ENCODE results near the gene SREK1. TPM values are rescaled to one million over a fixed set of nuclear protein-coding genes. Genes with fewer than 3 reads are reported as not detected.
"Not testable (repeated sequence)": the region's sequence is repeated elsewhere in the genome, so short reads cannot be mapped to it uniquely, and the experiment has no call there.

Gene SREK1
- total RNA-seq, 2 experiments from 2014 or later = 50.9 to 54.1 TPM

GRCh38 chr5:66197764-66198405 is 53.8 kb downstream of the SREK1 start:
- ChIA-PET CTCF (no interaction called here), POLR2A (no interaction called here)
- Mint-ChIP-seq H3K4me1 (ENCODE audit: low read depth) (no peaks in the 10 kb centered on the region), H3K36me3 (peaks cover 5% of the 10 kb centered on the region), H3K27me3 (no peaks in the 10 kb centered on the region), H3K9me3 (no peaks in the 10 kb centered on the region), H3K4me3 (no peak overlapping the region), H3K27ac (no peak overlapping the region)
- no peak for DNase-seq
- intact Hi-C loops (cut with micrococcal nuclease) = no loop called here

DNA sequence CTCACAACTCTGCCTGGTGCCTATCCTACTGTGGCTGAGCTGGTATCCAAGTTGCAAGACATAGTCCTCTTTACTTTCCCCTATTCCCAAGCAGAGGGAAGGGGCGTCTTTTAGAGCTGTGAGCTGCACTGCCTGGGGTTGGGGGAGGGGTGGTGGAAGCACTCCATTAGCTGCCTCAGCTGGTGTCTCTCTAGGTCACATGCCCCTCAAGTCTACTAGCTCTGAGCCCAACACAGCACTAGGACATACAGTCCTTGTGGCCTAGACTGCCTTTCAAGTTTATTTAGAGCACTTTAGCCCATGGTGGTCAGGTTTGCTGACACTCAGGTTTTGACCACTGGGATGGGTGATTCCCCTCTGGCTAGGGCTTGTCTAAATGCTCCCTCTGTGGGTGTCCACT is 54.7 kb downstream of the SREK1 start:
- no peak overlapping the region for H3K4me3 Mint-ChIP-seq
- CTCF ChIA-PET = no interaction called here
- POLR2A ChIA-PET = no interaction called here
- H3K9me3 Mint-ChIP-seq = no peaks in the 10 kb centered on the region
- H3K27me3 Mint-ChIP-seq = no peaks in the 10 kb centered on the region
- peaks cover 5% of the 10 kb centered on the region for H3K36me3 Mint-ChIP-seq
- DNase-seq = no peak
- intact Hi-C loops (cut with micrococcal nuclease) = no loop called here
- no peak overlapping the region for H3K27ac Mint-ChIP-seq
- no peaks in the 10 kb centered on the region for H3K4me1 Mint-ChIP-seq (ENCODE audit: low read depth)

DNA sequence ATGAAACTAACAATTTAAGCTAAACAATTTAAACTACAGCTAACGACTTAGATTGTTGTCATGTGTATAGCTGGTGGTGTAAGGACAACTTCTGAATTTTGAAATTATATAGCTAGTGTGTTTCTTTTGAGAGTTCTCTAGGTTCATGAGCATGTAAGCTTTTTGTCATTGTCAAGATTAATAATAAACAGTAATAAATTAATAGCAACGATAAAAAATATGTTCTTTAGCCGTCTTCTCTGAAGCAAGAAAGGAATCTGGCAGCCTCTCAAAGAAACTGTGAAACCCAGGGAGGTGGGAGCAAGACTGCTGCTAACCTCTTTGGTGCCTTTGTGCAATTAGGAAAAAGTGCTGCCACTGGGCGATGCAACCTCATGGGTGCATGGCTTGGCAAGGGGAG is 59.4 kb downstream of the SREK1 start:
- Mint-ChIP-seq H3K27ac (no peak overlapping the region), H3K9me3 (no peaks in the 10 kb centered on the region), H3K27me3 (no peaks in the 10 kb centered on the region), H3K4me3 (no peak overlapping the region), H3K4me1 (ENCODE audit: low read depth) (no peaks in the 10 kb centered on the region), H3K36me3 (peaks cover 5% of the 10 kb centered on the region)
- intact Hi-C loops (cut with micrococcal nuclease) = no loop called here
- ChIA-PET CTCF (interaction anchor here (0.6 to 1.1 kb wide), 2 partner anchors 104 to 512 kb away, joined by 3 read pairs; no protein-coding TSS in a partner anchor), POLR2A (no interaction called here)
- no peak for DNase-seq

- no peaks in the 10 kb centered on the region for H3K9me3 Mint-ChIP-seq
- intact Hi-C loops (cut with micrococcal nuclease) = no loop called here
- H3K27me3 Mint-ChIP-seq = no peaks in the 10 kb centered on the region
- no peak overlapping the region for H3K4me3 Mint-ChIP-seq
- H3K27ac Mint-ChIP-seq = no peak overlapping the region
- DNase-seq = no peak
- no peaks in the 10 kb centered on the region for H3K4me1 Mint-ChIP-seq (ENCODE audit: low read depth)
- ChIA-PET POLR2A (no interaction called here), CTCF (interaction anchor here (0.7 kb wide), 1 partner anchor 476 kb away, joined by 3 read pairs; no protein-coding TSS in a partner anchor)
- peaks cover 5% of the 10 kb centered on the region for H3K36me3 Mint-ChIP-seq
These were observed 62.4 kb downstream of the SREK1 start for GRCh38 chr5:66206465-66206864.

- H3K4me1 Mint-ChIP-seq (ENCODE audit: low read depth) = no peaks in the 10 kb centered on the region
- no peaks in the 10 kb centered on the region for H3K9me3 Mint-ChIP-seq
- no peaks in the 10 kb centered on the region for H3K36me3 Mint-ChIP-seq
These were observed 63.9 kb downstream of the SREK1 start for GRCh38 chr5:66207800-66208561.

DNA sequence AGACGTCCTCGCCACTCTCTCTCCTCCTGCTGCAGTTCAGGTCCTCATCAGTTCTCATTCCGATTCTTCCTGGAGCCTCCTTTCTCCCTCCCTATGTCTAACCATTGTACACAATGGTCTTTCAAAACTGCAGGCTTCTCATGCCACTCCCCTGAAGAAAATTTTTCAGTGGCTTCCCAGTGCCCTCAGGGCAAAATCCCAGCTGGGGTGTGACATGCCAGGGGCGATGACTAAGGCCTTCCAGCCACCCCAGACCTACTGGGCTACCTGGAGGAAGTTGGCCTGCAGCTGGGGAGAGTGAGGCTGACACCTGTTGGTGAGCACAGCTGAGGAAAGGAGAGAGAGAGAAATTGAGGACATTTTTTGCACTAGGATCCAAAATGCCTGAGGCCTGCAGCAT is 65.2 kb downstream of the SREK1 start:
- Mint-ChIP-seq H3K4me3 (no peak overlapping the region), H3K9me3 (no peaks in the 10 kb centered on the region), H3K27ac (no peak overlapping the region), H3K27me3 (no peaks in the 10 kb centered on the region), H3K36me3 (no peaks in the 10 kb centered on the region), H3K4me1 (ENCODE audit: low read depth) (no peaks in the 10 kb centered on the region)
- POLR2A ChIA-PET = no interaction called here
- DNase-seq = peak; percentile 38
- intact Hi-C loops (cut with micrococcal nuclease) = no loop called here
- CTCF ChIA-PET = no interaction called here

More at GRCh38 chr5:66207800-66208561, 63.9 kb downstream of the SREK1 start:
- ChIA-PET POLR2A (no interaction called here), CTCF (no interaction called here)
- no peak overlapping the region for H3K27ac Mint-ChIP-seq
- DNase-seq = no peak
- H3K27me3 Mint-ChIP-seq = no peaks in the 10 kb centered on the region
- intact Hi-C loops (cut with micrococcal nuclease) = no loop called here
- H3K4me3 Mint-ChIP-seq = no peak overlapping the region

DNA sequence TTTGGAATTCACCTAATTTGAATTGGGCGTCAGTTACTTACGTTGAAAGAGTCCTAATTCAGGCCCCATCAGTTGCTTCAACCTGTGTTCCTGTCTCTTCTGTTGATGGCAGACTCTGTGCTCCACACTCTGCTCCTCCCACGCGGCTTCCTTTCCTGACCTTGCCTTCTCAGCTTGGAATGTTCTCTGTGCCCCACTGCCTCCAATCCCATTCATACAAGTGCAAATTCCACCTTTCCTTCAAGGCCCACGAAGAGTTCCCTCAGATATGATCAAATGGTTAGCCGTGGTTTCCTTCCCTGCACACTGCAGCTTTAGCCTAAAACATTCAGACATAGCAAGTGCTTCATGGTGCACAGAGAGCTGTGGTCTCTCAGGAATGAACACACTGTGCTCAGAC is 65.7 kb downstream of the SREK1 start:
- DNase-seq = no peak
- no peaks in the 10 kb centered on the region for H3K36me3 Mint-ChIP-seq
- no peak overlapping the region for H3K4me3 Mint-ChIP-seq
- H3K4me1 Mint-ChIP-seq (ENCODE audit: low read depth) = no peaks in the 10 kb centered on the region
- intact Hi-C loops (cut with micrococcal nuclease) = no loop called here
- ChIA-PET POLR2A (no interaction called here), CTCF (no interaction called here)
- H3K27ac Mint-ChIP-seq = no peak overlapping the region
- no peaks in the 10 kb centered on the region for H3K27me3 Mint-ChIP-seq
- no peaks in the 10 kb centered on the region for H3K9me3 Mint-ChIP-seq

DNA sequence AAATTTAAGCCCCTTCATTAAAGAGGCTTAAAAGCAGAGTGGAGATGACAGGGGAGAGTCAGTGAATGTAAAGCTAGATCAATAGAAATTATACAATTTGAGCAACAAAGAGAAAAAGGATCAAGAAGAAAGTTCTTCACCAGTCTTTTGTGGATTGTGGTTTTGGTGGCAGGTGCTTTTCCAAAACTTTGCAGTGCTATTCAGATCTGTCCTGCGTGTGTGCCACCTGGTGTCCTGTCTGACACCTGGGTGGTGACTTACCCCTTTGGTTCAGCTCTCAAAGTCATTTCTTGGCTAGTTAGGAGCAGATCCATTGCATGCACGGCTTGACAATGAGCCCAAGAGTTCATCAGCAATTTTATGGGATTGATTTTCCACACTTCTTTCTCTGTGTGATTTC is 69.4 kb downstream of the SREK1 start:
- POLR2A ChIA-PET = no interaction called here
- no peaks in the 10 kb centered on the region for H3K27me3 Mint-ChIP-seq
- no peaks in the 10 kb centered on the region for H3K9me3 Mint-ChIP-seq
- H3K27ac Mint-ChIP-seq = no peak overlapping the region
- intact Hi-C loops (cut with micrococcal nuclease) = no loop called here
- no peak for DNase-seq
- CTCF ChIA-PET = no interaction called here
- H3K36me3 Mint-ChIP-seq = no peaks in the 10 kb centered on the region
- no peak overlapping the region for H3K4me3 Mint-ChIP-seq
- no peaks in the 10 kb centered on the region for H3K4me1 Mint-ChIP-seq (ENCODE audit: low read depth)

GRCh38 chr5:66222455-66222854 is 78.4 kb downstream of the SREK1 start:
- intact Hi-C loops (cut with micrococcal nuclease) = no loop called here
- Mint-ChIP-seq H3K9me3 (peaks cover 5% of the 10 kb centered on the region), H3K27ac (no peak overlapping the region), H3K4me3 (no peak overlapping the region), H3K27me3 (no peaks in the 10 kb centered on the region), H3K4me1 (ENCODE audit: low read depth) (no peaks in the 10 kb centered on the region), H3K36me3 (peaks cover 2% of the 10 kb centered on the region)
- DNase-seq = no peak
- CTCF ChIA-PET = no interaction called here
- POLR2A ChIA-PET = no interaction called here

GRCh38 chr5:66222896-66223295 is 78.8 kb downstream of the SREK1 start:
- H3K27ac Mint-ChIP-seq; H3K4me3 Mint-ChIP-seq; H3K27me3 Mint-ChIP-seq; H3K36me3 Mint-ChIP-seq; DNase-seq; H3K4me1 Mint-ChIP-seq (ENCODE audit: low read depth); POLR2A ChIA-PET; intact Hi-C loops (cut with micrococcal nuclease); H3K9me3 Mint-ChIP-seq; CTCF ChIA-PET: not testable (repeated sequence)

- POLR2A ChIA-PET = no interaction called here
- intact Hi-C loops (cut with micrococcal nuclease) = no loop called here
- H3K27me3 Mint-ChIP-seq = no peaks in the 10 kb centered on the region
- no peaks in the 10 kb centered on the region for H3K4me1 Mint-ChIP-seq (ENCODE audit: low read depth)
- no peak overlapping the region for H3K27ac Mint-ChIP-seq
- H3K9me3 Mint-ChIP-seq = peaks cover 5% of the 10 kb centered on the region
- peak; percentile 17 for DNase-seq
- H3K4me3 Mint-ChIP-seq = no peak overlapping the region
- H3K36me3 Mint-ChIP-seq = peaks cover 2% of the 10 kb centered on the region
- CTCF ChIA-PET = interaction anchor here (0.5 kb wide), 1 partner anchor 236 kb away, joined by 3 read pairs; no protein-coding TSS in a partner anchor
These were observed 79.5 kb downstream of the SREK1 start for GRCh38 chr5:66223637-66224036.

- intact Hi-C loops (cut with micrococcal nuclease) = no loop called here
- peaks cover 5% of the 10 kb centered on the region for H3K9me3 Mint-ChIP-seq
These were observed 80.2 kb downstream of the SREK1 start for GRCh38 chr5:66224274-66224673.

More at GRCh38 chr5:66224274-66224673, 80.2 kb downstream of the SREK1 start:
- Mint-ChIP-seq H3K36me3 (peaks cover 2% of the 10 kb centered on the region), H3K4me3 (no peak overlapping the region), H3K27me3 (no peaks in the 10 kb centered on the region), H3K4me1 (ENCODE audit: low read depth) (no peaks in the 10 kb centered on the region), H3K27ac (no peak overlapping the region)
- ChIA-PET CTCF (interaction anchor here (0.5 to 0.7 kb wide), 2 partner anchors 236 to 328 kb away, joined by 3 read pairs; no protein-coding TSS in a partner anchor), POLR2A (no interaction called here)
- DNase-seq = no peak

Measured in activated CD4-positive, alpha-beta memory T cell treated with anti-CD3 and anti-CD28 coated beads for 36 hours (primary cell).